H1 (cell line): ENCODE data around the gene LOXL4. TPM values are rescaled to one million over a fixed set of nuclear protein-coding genes. Genes with fewer than 3 reads are reported as not detected.

Experiments
- CTCF ChIA-PET: fragments of 300-600 bp; sonication (Branson Sonifier 250); formaldehyde crosslinking; loops from one replicate; lab custom pipeline; 2021; ENCODE audit not compliant: partially characterized antibody; lab: Charles Lee
- POLR2A ChIA-PET: fragments of 300-600 bp; sonication (Branson Sonifier 250); formaldehyde crosslinking; loops from one replicate; lab custom pipeline; 2021; ENCODE audit warnings: inconsistent platforms; ENCODE audit not compliant: partially characterized antibody; lab: Charles Lee
- DNase-seq, 2 experiments: peaks; one replicate each; pipeline versions ENCODE4 v3.0.0 to v3.0.0-alpha.2; 2010 to 2022; ENCODE audit warnings: low spot score in 2 of 2, low read depth in 1 of 2, mixed read lengths in 1 of 2
- FAIRE-seq: peaks from 2 replicates; lab custom pipeline; 2011; peaks lifted over from hg19 to GRCh38; lab: Jason Lieb, UNC
- H2AFZ ChIP-seq: 2 replicates; pipeline ENCODE4 v1.8.1; 2012; ENCODE audit warnings: low read length, inconsistent platforms
- H2AK5ac ChIP-seq: 2 replicates; pipeline ENCODE4 v1.6.1; 2013; ENCODE audit warnings: low read depth, low read length
- H2BK120ac ChIP-seq: replicated peaks from 2 replicates; pipeline ENCODE3; 2013; ENCODE audit warnings: low read depth, low read length, inconsistent platforms
- H2BK12ac ChIP-seq: 2 replicates; pipeline ENCODE4 v1.6.1; 2013; ENCODE audit warnings: low read depth, low read length
- H2BK15ac ChIP-seq: 2 replicates; pipeline ENCODE4 v1.6.1; 2013; ENCODE audit warnings: low read length
- H2BK20ac ChIP-seq: 2 replicates; pipeline ENCODE4 v1.6.1; 2013; ENCODE audit warnings: low read length
- H2BK5ac ChIP-seq: 2 replicates; pipeline ENCODE4 v1.6.1; 2013; ENCODE audit warnings: low read depth, low read length
- H3K14ac ChIP-seq: 2 replicates; pipeline ENCODE4 v1.6.1; 2013; ENCODE audit warnings: inconsistent platforms; ENCODE audit not compliant: insufficient read length
- H3K18ac ChIP-seq: 2 replicates; pipeline ENCODE4 v1.6.1; 2013; ENCODE audit warnings: low read length; ENCODE audit errors: extremely low read depth
- H3K23ac ChIP-seq: 2 replicates; pipeline ENCODE4 v1.6.1; 2013; ENCODE audit warnings: inconsistent platforms; ENCODE audit not compliant: insufficient read length
- H3K23me2 ChIP-seq: 2 replicates; pipeline ENCODE4 v1.6.1; 2013; ENCODE audit warnings: low read depth, low read length
- H3K27ac ChIP-seq: 2 replicates; pipeline ENCODE4 v1.6.1; 2011; ENCODE audit warnings: low read depth, low read length, inconsistent platforms
- H3K27me3 ChIP-seq, 4 experiments: replicated peaks in 1 of 4; 1 replicate in 1 of 4; 2 replicates in 3 of 4; pipeline versions ENCODE4 v1.6.1 to v1.8.1; 2011 to 2013; ENCODE audit warnings: low read length in 3 of 4, mild to moderate bottlenecking in 3 of 4, inconsistent platforms in 2 of 4, mixed read lengths in 2 of 4, moderate library complexity in 1 of 4; ENCODE audit not compliant: control insufficient read depth in 3 of 4, insufficient read depth in 3 of 4; ENCODE audit errors: extremely low read depth in 1 of 4
- H3K36me3 ChIP-seq, 4 experiments: 2 replicates each; pipeline versions ENCODE4 v1.6.1 to v1.8.1; 2011 to 2013; ENCODE audit warnings: mild to moderate bottlenecking in 4 of 4, low read length in 3 of 4, moderate library complexity in 2 of 4, control low read depth in 1 of 4, inconsistent platforms in 1 of 4; ENCODE audit not compliant: insufficient read depth in 4 of 4, control insufficient read depth in 2 of 4
- H3K4ac ChIP-seq: replicated peaks from 2 replicates; pipeline ENCODE3; 2013; ENCODE audit warnings: low read length, low read depth, mixed read lengths, inconsistent platforms; ENCODE audit not compliant: insufficient read length
- H3K4me1 ChIP-seq, 4 experiments: replicated peaks in 1 of 4; 1 replicate in 1 of 4; 2 replicates in 3 of 4; pipeline versions ENCODE4 v1.6.1 to v1.8.1; 2011 to 2013; ENCODE audit warnings: low read length in 3 of 4, inconsistent platforms in 2 of 4, mixed read lengths in 1 of 4; ENCODE audit not compliant: insufficient read depth in 4 of 4, control insufficient read depth in 3 of 4
- H3K4me2 ChIP-seq, 2 experiments: 2 replicates each; pipeline versions ENCODE4 v1.6.1 to v1.8.1; 2011 to 2013; ENCODE audit warnings: low read depth in 2 of 2, low read length in 2 of 2, control low read depth in 1 of 2, inconsistent platforms in 1 of 2, mild to moderate bottlenecking in 1 of 2; ENCODE audit not compliant: insufficient read depth in 1 of 2
- H3K4me3 ChIP-seq, 4 experiments: fragments of 200-600, 300-600 bp in 1 of 4; sonication (generic), shearing (Covaris generic), sonication (Bioruptor Twin) in 1 of 4; 2 replicates each; pipeline versions ENCODE4 v1.5.1 to v1.8.1; 2011 to 2016; ENCODE audit warnings: low read length in 4 of 4, low read depth in 3 of 4, control low read depth in 2 of 4, inconsistent platforms in 2 of 4, mild to moderate bottlenecking in 2 of 4, mixed read lengths in 1 of 4, moderate library complexity in 1 of 4; ENCODE audit not compliant: insufficient read depth in 2 of 4; ENCODE audit errors: extremely low read depth in 1 of 4
- H3K56ac ChIP-seq: replicated peaks from 2 replicates; pipeline ENCODE3; 2013; ENCODE audit warnings: low read depth, mild to moderate bottlenecking, mixed read lengths, low read length, inconsistent platforms; ENCODE audit not compliant: insufficient read length
- H3K79me1 ChIP-seq: 2 replicates; pipeline ENCODE4 v1.6.1; 2013; ENCODE audit warnings: low read depth, low read length, control low read depth
- H3K79me2 ChIP-seq, 2 experiments: 2 replicates each; pipeline versions ENCODE4 v1.6.1 to v1.8.1; 2012 to 2013; ENCODE audit warnings: low read length in 2 of 2, mild to moderate bottlenecking in 2 of 2, inconsistent platforms in 1 of 2; ENCODE audit not compliant: insufficient read depth in 2 of 2, control insufficient read depth in 1 of 2
- H3K9ac ChIP-seq, 4 experiments: replicated peaks in 1 of 4; 1 replicate in 1 of 4; 2 replicates in 3 of 4; pipeline versions ENCODE4 v1.6.1 to v1.8.1; 2011 to 2013; ENCODE audit warnings: low read depth in 3 of 4, low read length in 3 of 4, control low read depth in 2 of 4, mild to moderate bottlenecking in 2 of 4, moderate library complexity in 2 of 4, inconsistent platforms in 1 of 4; ENCODE audit errors: extremely low read depth in 1 of 4
- H3K9me3 ChIP-seq, 2 experiments: 2 replicates each; pipeline versions ENCODE4 v1.6.1 to v1.8.1; 2012 to 2013; ENCODE audit warnings: mild to moderate bottlenecking in 2 of 2, moderate library complexity in 2 of 2, control low read depth in 1 of 2, inconsistent platforms in 1 of 2, low read depth in 1 of 2, low read length in 1 of 2, mixed read lengths in 1 of 2; ENCODE audit not compliant: insufficient read depth in 2 of 2
- H4K20me1 ChIP-seq, 2 experiments: replicated peaks in 1 of 2; 2 replicates each; pipeline versions ENCODE3 to v1.8.1; 2011 to 2013; ENCODE audit warnings: inconsistent platforms in 2 of 2, low read length in 2 of 2, mild to moderate bottlenecking in 1 of 2; ENCODE audit not compliant: insufficient read depth in 2 of 2, control insufficient read depth in 1 of 2
- H4K5ac ChIP-seq: 2 replicates; pipeline ENCODE4 v1.6.1; 2013; ENCODE audit warnings: low read length, low read depth, mixed read lengths, inconsistent platforms; ENCODE audit not compliant: insufficient read length
- H4K8ac ChIP-seq: 2 replicates; pipeline ENCODE4 v1.8.0; 2013; ENCODE audit warnings: mild to moderate bottlenecking, moderate library complexity, low read length, inconsistent platforms; ENCODE audit not compliant: insufficient read depth; ENCODE audit errors: extremely low read depth
- H4K91ac ChIP-seq: replicated peaks from 2 replicates; pipeline ENCODE3; 2013; ENCODE audit warnings: low read length, mixed read lengths, inconsistent platforms; ENCODE audit not compliant: insufficient read length
- CREB1 ChIP-seq: IDR thresholded peaks from 2 replicates; pipeline ENCODE4 v1.6.1; 2012; ENCODE audit warnings: inconsistent platforms
- RBBP5 ChIP-seq: IDR thresholded peaks from 2 replicates; pipeline ENCODE4 v1.7.1; 2012; ENCODE audit warnings: low read depth, mild to moderate bottlenecking, inconsistent platforms, low read length, moderate library complexity, borderline replicate concordance
- RFX5 ChIP-seq: IDR thresholded peaks from 2 replicates; pipeline ENCODE4 v1.6.1; 2011; ENCODE audit warnings: low read depth, low read length, improper control_type of control experiment, borderline replicate concordance
- WGBS, 2 experiments: shearing (Covaris generic) in 1 of 2; methylation state at CpG; one replicate each; pipeline versions ENCODE4 v1.1.6 to v1.1.7; 2013 to 2015; ENCODE audit warnings: low lambda C conversion rate in 2 of 2, mixed read lengths in 2 of 2, inconsistent platforms in 1 of 2, low coverage in 1 of 2, missing lambda C conversion rate in 1 of 2; ENCODE audit not compliant: insufficient replicate concordance in 2 of 2, insufficient coverage in 1 of 2, insufficient read length in 1 of 2; ENCODE audit errors: extremely low coverage in 1 of 2, missing lambda C conversion rate in 1 of 2; 5-methylcytosine and 5-hydroxymethylcytosine counted together
- polyA plus RNA-seq, 7 experiments: library from polyadenylated mRNA; depleted of rRNA in 3 of 7; stranded (reverse) in 5 of 7; unstranded in 2 of 7; fragments of >200 nt in 5 of 7; fragments of 200-250 nt in 2 of 7; gene quantifications; 1 replicate in 5 of 7; 2 replicates in 1 of 7; 4 replicates in 1 of 7; pipeline versions ENCODE4 v1.2.1 to v1.2.3, GENCODE V29; 2011 to 2013; ENCODE audit warnings: missing spikeins in 2 of 7, mixed read lengths in 2 of 7
- total RNA-seq: library from RNA; stranded (reverse); fragmentation: NEBNext Ultra II Directional; extraction: Animal tissue kit (Norgen Biotek cat#: 25700); gene quantifications from 2 replicates; pipeline ENCODE4 v1.2.1, GENCODE V29; 2021

LOXL4 gene
- total and polyA plus RNA-seq, 2 of the 8 experiments (the other 6 are each of a cell fraction or from before 2014, with no cell fraction given): 0.13 to 0.27 TPM

DNA sequence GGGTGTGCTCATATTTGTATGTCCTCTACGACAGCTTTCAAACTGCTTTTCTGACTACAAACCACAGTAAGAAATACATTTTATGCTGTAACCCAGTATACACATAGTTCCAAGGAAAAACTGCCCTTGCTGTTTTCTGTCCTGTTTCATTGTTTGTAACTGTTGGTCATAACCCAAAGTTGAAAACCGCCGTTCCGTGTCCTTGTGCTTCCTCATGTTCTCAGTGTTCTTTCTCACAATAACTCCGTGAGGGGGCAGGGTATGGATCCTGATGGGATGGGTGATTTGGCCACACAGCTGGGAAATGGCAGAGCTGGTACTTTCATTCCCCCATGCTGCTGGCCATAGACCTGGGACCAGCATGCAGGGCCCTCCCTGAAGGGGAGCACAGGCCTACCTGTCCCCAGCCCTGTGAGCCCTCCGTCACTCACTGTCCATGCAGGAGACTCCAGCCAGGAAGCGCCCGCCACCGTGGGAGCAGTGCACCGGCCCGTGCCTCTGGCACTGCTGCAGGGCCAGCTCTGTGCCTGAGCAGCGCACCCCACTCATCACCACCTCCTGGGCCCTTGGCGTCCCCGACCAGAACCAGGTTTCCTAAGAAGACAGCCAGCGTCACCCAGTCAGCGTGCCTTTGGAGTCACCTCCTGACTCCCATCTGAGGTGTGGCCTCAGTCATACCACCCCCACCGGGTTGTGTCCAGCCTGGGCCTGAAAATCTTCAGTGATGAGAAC is 12.7 kb downstream of the LOXL4 start:
- Histone ChIP-seq H3K23me2 (no peaks in the 10 kb centered on the region), H3K9me3 (no peaks in the 10 kb centered on the region), H2BK15ac (no peak overlapping the region), H2BK20ac (no peak overlapping the region), H3K56ac (no peak overlapping the region), H2AK5ac (no peak overlapping the region), H4K20me1 (peaks cover 0 to 2% of the 10 kb centered on the region in 2 experiments), H3K4me1 (peaks cover 0 to 5% (median under 1%) of the 10 kb centered on the region in 4 experiments; a peak in 3 of 7 replicates), H4K8ac (peak overlapping the region; percentile 47), H3K18ac (no peak overlapping the region; the same call in 1 of the 2 replicates), H3K4me2 (no peak overlapping the region), H3K4ac (no peak overlapping the region), H3K27ac (no peak overlapping the region), H3K79me2 (no peaks in the 10 kb centered on the region), H2BK5ac (no peak overlapping the region), H3K79me1 (no peaks in the 10 kb centered on the region), H3K4me3 (no peak overlapping the region), H4K5ac (no peak overlapping the region), H2BK12ac (no peak overlapping the region), H2BK120ac (no peak overlapping the region), H3K23ac (no peak overlapping the region), H3K14ac (no peak overlapping the region), H3K9ac (no peak overlapping the region), H3K36me3 (no peaks in the 10 kb centered on the region), H3K27me3 (no peaks in the 10 kb centered on the region), H4K91ac (no peak overlapping the region), H2AFZ (no peak overlapping the region)
- DNase-seq (no peak), FAIRE-seq (no peak)
- ChIA-PET CTCF (interaction anchor here (1.3 to 6.8 kb wide), 2 partner anchors 54 to 110 kb away, joined by 4 to 40 read pairs; no protein-coding TSS in a partner anchor), POLR2A (no interaction called here)
- 88% methylated on average over 17 of the region's 17 CpGs; no CpG with 5 or more reads in 1 of the 2 experiments for WGBS, 2 experiments
- TF ChIP-seq CREB1 (no peak), RFX5 (no peak), RBBP5 (no peak)
